ENCODE measurements around the gene PARD3B.

PARD3B gene

DNA sequence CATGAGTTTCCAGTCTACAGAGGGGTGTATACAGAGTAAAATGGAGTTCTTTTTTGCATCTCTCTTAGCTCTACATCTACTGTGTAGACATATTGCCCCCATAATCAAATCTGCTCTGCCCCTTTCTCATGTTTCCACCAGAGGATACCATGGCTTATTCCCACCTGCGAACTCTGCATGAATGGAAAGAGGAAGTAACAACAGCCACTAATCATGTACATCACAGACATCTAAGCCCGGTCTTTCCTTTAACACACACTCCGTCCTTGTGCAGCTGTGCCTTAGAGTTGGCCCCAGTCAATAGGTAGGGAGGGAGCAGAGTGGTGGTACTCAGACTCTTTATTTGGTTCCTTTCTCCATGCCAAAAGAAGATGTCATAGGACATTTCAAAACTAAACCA is 989.7 kb downstream of the PARD3B start:
- in situ Hi-C loops (cut with MboI; ENCODE audit: low sequenced_read_pairs) = no loop called here
- Histone ChIP-seq H3K9me3 (no peaks in the 10 kb centered on the region), H3K27me3 (ENCODE audit: low read depth) (peaks cover 4% of the 10 kb centered on the region), H3K36me3 (replicated peaks) (no peaks in the 10 kb centered on the region), H3K4me3 (no peak overlapping the region), H3K4me1 (no peaks in the 10 kb centered on the region)
- no peak for DNase-seq (ENCODE audit: low spot score in 2 of 2)

DNA sequence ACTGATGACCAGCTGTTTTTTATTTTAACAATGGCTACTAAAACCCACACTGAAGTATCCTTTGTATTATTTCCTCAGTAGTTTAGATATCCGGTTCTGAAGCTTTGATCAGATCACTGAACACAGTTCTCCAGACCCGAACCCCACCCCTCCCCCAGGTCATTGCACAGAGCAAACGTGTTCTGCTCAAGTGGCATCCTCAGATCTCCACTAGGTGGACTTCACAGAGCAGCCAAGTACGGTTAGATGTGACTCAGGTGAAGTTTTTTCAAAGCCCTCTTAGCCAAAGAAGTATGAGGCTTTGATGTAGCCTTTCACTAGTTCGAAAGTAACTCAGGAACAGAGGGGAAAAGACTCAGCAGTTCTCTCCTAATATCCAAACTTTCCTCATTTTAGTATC is 994.3 kb downstream of the PARD3B start:
- no peaks in the 10 kb centered on the region for H3K9me3 ChIP-seq
- H3K36me3 ChIP-seq (replicated peaks) = no peaks in the 10 kb centered on the region
- no peaks in the 10 kb centered on the region for H3K27me3 ChIP-seq (ENCODE audit: low read depth)
- DNase-seq (ENCODE audit: low spot score in 2 of 2) = no peak
- in situ Hi-C loops (cut with MboI; ENCODE audit: low sequenced_read_pairs) = no loop called here
- H3K4me1 ChIP-seq = no peaks in the 10 kb centered on the region
- H3K4me3 ChIP-seq = no peak overlapping the region

DNA sequence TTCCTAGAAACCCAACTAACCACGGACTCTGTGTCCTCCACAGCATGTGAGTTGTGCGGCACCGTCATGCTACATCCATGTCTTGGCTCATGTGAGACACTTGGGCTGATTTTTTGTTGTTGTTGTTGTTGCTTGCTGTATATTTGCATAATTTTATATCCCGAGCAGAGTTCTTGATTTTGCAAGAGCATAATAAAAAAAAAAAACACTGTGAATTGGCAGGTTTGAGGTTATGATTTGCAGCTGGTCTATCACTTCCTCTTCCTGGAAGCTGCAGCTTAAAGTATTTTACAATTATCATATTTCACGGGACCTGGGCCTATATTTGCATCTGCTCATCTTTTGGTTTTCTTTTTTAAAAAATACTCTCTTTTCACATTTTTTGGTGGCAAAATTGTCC is 994.8 kb downstream of the PARD3B start:
- H3K4me3 ChIP-seq = no peak overlapping the region
- DNase-seq (ENCODE audit: low spot score in 2 of 2) = no peak
- no peaks in the 10 kb centered on the region; the same call in 1 of the 2 replicates for H3K27me3 ChIP-seq (ENCODE audit: low read depth)
- in situ Hi-C loops (cut with MboI; ENCODE audit: low sequenced_read_pairs) = no loop called here
- H3K4me1 ChIP-seq = no peaks in the 10 kb centered on the region
- no peaks in the 10 kb centered on the region for H3K36me3 ChIP-seq (replicated peaks)
- H3K9me3 ChIP-seq = no peaks in the 10 kb centered on the region

DNA sequence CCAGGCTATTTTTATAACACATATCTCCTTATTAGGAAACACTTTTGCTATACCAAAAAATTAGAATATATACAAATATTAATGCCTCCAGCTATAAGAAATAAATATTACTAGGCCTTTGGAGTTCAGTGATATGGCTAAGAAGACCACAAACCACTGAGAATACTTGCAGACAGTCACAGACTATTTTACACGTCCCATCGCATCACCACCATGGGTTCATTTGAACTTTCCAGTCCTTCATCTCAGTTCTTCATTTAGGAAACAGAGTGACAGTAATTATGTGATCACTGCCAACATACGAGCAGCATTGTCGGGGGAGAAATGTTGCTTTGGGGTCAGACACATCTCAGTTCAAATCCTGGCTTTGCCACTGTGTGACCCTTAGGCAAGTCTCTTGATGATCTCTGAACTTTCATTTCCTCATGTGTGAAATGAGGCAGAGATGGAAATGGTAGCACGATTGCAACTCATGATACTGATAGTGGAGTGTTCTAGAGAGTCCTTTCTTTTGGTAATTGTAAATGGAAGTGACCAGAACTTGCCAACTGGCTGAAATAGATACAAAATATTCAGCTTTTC is 998.1 kb downstream of the PARD3B start:
- H3K4me1 ChIP-seq = no peaks in the 10 kb centered on the region

DNA sequence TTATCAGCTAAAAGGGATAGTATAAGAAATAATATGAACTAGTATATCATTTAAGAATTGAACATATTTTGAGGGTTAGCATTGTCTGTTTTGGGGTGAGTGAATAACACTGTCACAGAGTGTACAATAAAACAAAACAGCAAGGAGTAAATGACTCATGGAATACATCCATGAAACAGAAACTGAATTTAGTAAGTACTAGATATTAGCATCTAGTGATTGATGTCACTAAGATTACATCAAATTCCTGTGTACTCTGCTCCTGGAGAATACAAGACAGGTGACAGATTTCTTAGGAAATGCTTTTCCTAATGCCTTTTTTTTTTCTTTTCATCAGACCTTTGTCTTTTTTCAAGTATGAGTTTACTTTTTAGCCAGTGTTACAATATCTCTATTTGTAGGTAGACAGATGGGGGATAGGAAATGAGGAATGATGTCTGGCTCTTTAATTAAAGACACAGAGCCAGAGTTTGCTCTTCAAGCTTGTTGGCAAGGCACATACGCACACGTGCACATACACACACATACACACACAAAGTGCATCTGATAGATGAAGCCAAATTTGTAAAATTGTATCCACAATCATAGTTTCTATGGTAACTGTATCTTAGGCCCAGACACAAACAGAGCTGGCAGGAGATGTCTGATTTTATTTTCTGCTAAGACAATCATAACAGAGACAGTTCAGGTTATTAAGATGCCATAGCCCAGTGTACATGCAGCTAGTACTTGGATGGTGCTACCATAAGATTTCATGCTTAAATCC is 998.8 kb downstream of the PARD3B start:
- no peak for DNase-seq (ENCODE audit: low spot score in 2 of 2)
- Histone ChIP-seq H3K36me3 (replicated peaks) (no peaks in the 10 kb centered on the region), H3K9me3 (no peaks in the 10 kb centered on the region), H3K4me3 (no peak overlapping the region), H3K27me3 (ENCODE audit: low read depth) (peaks cover 18% of the 10 kb centered on the region), H3K4me1 (no peaks in the 10 kb centered on the region)
- in situ Hi-C loops (cut with MboI; ENCODE audit: low sequenced_read_pairs) = no loop called here

More for the DNA sequence above, 998.1 kb downstream of the PARD3B start:
- Histone ChIP-seq H3K4me3 (no peak overlapping the region), H3K9me3 (no peaks in the 10 kb centered on the region), H3K27me3 (ENCODE audit: low read depth) (peaks cover 18% of the 10 kb centered on the region), H3K36me3 (replicated peaks) (no peaks in the 10 kb centered on the region)
- in situ Hi-C loops (cut with MboI; ENCODE audit: low sequenced_read_pairs) = no loop called here
- no peak for DNase-seq (ENCODE audit: low spot score in 2 of 2)

DNA sequence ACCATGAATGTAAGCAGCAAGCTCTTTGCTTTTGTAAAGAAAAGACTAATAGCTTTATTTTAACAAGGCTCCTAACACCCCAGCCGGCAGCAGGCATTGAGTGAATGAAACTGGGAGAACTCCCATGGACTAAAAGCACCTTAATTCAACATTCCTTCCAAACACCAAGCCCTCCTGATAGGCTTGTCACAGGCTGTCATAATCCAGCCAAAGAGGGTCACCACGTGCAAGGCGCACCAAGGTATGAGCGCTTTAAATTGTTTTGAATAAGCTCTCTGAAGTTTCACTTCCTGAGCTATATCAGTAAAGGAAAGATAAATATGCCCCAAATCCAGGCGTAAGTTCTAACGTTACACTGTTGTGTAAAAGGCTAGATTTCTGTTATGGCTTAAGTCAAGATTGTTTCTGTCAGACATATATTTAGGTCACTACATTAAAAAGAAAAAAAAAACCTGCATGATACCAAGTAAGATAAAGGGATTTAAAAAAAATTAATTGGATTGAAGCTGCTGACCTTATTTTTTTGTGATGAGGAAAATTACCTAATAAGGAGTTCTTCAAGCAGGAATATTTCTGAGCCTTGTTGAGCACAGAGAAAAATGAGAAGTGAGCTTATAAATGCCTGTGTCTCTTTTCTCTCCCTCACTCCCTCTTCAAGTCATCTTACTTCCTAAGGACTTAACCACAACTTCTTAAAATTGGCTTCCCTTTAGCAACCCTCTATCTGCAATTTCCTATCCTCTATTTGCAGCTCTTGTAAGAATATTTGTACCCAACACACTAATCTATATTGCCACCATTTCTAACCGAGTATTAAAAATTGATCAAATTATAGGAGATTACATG is 1000.9 kb downstream of the PARD3B start:
- in situ Hi-C loops (cut with MboI; ENCODE audit: low sequenced_read_pairs) = no loop called here
- no peak for DNase-seq (ENCODE audit: low spot score in 2 of 2)
- H3K9me3 ChIP-seq = no peaks in the 10 kb centered on the region
- no peaks in the 10 kb centered on the region for H3K36me3 ChIP-seq (replicated peaks)
- H3K4me3 ChIP-seq = no peak overlapping the region
- no peaks in the 10 kb centered on the region for H3K4me1 ChIP-seq
- H3K27me3 ChIP-seq (ENCODE audit: low read depth) = peaks cover 18% of the 10 kb centered on the region

DNA sequence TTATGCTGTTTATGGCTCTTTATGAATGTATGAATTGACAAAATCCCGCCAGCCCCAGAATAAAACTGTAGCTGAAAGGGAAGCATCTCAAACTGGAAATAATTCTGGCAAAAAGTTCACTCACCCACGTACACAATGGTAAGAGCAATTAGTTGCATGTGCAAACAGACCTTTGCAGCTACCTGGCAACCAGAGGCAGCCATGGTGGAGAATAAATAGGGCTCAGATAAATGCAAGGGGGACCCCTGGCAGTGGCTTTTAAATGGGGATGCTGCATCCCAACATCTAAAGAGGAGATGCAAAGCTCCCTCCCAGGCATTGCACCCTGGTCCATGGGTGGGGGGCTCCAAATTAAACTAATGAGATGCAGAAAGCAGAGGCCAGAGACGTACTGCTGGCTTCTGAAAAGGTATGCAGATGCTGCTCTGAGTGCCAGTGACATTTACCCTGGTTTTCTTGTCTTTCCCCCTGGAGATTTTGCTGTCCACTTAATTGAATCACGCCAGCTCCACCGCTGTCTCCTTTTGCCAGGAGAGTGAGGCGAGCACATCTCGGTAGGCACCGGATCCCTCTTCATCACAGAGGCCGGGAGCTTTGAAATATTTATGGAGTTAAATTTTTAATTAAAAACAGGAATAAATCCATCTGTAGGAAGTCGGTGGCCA is 1010.4 kb downstream of the PARD3B start:
- peaks cover 15% of the 10 kb centered on the region for H3K27me3 ChIP-seq (ENCODE audit: low read depth)
- H3K4me1 ChIP-seq = peaks cover 7% of the 10 kb centered on the region; the same call in 1 of the 2 replicates
- no peaks in the 10 kb centered on the region for H3K36me3 ChIP-seq (replicated peaks)
- DNase-seq (ENCODE audit: low spot score in 2 of 2) = no peak
- no peaks in the 10 kb centered on the region for H3K9me3 ChIP-seq
- in situ Hi-C loops (cut with MboI; ENCODE audit: low sequenced_read_pairs) = no loop called here
- H3K4me3 ChIP-seq = no peak overlapping the region

DNA sequence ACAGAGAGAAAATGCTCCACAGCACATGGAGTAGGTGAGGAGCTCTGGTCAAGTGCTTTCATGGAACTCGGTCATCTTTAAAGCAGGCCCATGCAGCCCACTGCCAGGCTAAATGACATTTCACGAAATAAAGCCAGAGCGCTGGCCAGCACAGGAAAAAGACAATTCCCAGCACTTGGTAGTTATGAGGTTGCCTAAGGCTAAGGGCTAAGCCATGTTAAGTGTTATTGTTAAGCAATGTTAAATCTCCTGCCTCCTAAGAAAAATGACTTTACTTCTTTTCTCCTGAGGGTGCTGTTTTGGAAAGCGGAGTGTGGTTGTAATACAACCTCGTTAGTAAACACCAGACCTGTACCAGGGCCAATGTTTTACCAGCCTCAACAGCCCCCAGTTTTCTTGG is 1011.1 kb downstream of the PARD3B start:
- no peaks in the 10 kb centered on the region for H3K36me3 ChIP-seq (replicated peaks)
- no peak overlapping the region for H3K4me3 ChIP-seq
- peak; percentile 34 to 52 for DNase-seq (ENCODE audit: low spot score in 2 of 2)
- no peaks in the 10 kb centered on the region for H3K9me3 ChIP-seq
- H3K4me1 ChIP-seq = peaks cover 7% of the 10 kb centered on the region; the same call in 1 of the 2 replicates
- in situ Hi-C loops (cut with MboI; ENCODE audit: low sequenced_read_pairs) = no loop called here
- H3K27me3 ChIP-seq (ENCODE audit: low read depth) = peaks cover 15% of the 10 kb centered on the region

DNA sequence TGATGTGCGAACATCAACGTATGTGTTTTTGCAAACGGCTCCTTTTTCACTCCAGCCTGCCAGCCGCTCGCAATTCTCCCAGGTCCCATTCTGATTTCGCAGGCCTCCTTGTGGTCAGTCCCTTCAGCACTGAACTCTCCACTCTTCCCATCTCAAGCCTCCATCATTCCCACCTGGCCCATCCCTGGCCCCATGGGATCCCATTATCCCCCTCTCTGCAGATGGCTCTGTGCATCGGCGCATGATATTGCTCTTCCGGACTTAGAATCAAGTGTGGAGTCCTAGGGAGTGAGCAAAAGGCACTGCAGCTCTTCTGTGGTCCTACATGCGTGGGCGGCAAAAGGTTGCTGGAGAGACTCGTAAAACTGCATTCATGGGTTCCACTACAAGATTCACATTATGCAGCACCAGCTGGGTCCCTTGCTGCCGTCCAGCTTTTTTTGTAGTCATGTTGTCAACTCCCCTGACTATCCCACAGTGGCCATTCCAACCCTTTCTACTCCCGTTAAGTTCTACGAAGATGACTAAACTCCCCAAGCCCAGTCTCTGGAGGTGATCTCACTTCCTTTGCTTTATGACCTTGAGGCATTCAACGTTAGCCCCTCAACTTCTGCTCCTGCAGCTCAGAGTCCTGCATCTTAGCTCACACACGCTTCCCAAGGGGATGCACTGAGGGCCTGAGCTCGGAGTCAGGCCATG is 1011.7 kb downstream of the PARD3B start:
- Histone ChIP-seq H3K27me3 (ENCODE audit: low read depth) (peaks cover 10% of the 10 kb centered on the region), H3K9me3 (no peaks in the 10 kb centered on the region), H3K36me3 (replicated peaks) (no peaks in the 10 kb centered on the region), H3K4me1 (peaks cover 7% of the 10 kb centered on the region; the same call in 1 of the 2 replicates), H3K4me3 (no peak overlapping the region)
- DNase-seq (ENCODE audit: low spot score in 2 of 2) = no peak
- in situ Hi-C loops (cut with MboI; ENCODE audit: low sequenced_read_pairs) = no loop called here

DNA sequence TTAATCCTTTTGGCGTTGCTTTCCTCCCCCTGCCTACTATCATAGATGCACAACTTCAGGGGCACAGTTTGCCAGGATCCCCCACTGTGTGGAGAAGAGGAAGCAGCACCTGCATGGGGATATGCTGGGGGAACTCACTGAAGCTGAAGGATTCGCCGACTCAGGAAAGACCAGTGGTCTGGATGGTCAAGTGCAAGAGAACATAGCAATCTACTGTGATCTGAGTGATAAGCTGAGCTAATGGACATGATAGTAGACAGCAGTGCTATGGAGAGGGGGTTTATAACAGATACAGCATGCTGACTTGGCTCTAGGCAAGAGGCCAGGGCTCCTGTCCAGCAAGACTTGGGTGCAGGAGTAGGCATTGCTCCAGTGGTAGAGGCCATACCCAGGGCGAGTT is 1012.6 kb downstream of the PARD3B start:
- Histone ChIP-seq H3K27me3 (ENCODE audit: low read depth) (peaks cover 7% of the 10 kb centered on the region), H3K4me3 (no peak overlapping the region), H3K36me3 (replicated peaks) (no peaks in the 10 kb centered on the region), H3K9me3 (no peaks in the 10 kb centered on the region), H3K4me1 (peaks cover 7% of the 10 kb centered on the region; the same call in 1 of the 2 replicates)
- DNase-seq (ENCODE audit: low spot score in 2 of 2) = no peak
- in situ Hi-C loops (cut with MboI; ENCODE audit: low sequenced_read_pairs) = no loop called here

DNA sequence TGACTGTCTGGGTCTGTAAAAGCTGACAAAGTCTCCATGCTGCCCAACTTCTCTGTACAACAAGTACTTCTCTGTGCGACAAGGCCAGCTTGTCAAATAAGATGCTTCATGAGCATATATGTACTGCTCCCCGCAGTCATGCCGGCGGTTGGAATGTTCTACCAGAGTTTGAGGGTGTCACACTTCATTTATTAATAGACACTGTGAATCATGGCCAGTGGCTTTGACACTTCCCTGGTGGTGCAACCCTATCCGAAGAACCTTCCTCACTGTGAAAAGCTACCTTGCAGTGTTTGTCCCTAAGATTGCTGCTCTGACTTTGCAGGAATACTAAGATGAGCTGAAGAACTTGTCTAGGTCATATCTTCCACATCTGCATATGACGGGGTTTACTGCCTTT is 1016.2 kb downstream of the PARD3B start:
- Histone ChIP-seq H3K36me3 (replicated peaks) (no peaks in the 10 kb centered on the region), H3K9me3 (no peaks in the 10 kb centered on the region), H3K4me1 (peaks cover 3% of the 10 kb centered on the region; the same call in 1 of the 2 replicates), H3K4me3 (no peak overlapping the region), H3K27me3 (ENCODE audit: low read depth) (peaks cover 2% of the 10 kb centered on the region; the same call in 1 of the 2 replicates)
- DNase-seq (ENCODE audit: low spot score in 2 of 2) = no peak
- in situ Hi-C loops (cut with MboI; ENCODE audit: low sequenced_read_pairs) = no loop called here

DNA sequence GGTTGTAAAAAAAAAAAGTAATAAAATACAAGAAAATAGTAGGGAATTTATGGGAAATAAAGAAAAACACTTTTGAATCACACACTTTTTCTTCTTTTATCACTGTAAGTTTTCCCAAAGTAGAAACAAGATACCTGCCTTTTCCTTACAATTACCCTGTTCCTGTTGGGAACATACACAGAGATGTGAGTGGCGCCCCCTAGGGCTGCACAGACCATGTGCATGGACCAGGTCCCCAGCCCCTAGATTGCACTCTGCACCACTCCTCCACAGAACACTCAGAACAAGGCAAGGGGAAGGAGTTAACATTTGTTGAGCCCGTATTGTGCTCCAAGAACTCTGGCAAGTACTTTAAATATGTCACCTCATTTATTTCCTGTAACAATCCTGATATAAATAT is 1018.4 kb downstream of the PARD3B start:
- Histone ChIP-seq H3K9me3 (no peaks in the 10 kb centered on the region), H3K27me3 (ENCODE audit: low read depth) (peaks cover 2% of the 10 kb centered on the region; the same call in 1 of the 2 replicates), H3K4me1 (no peaks in the 10 kb centered on the region), H3K36me3 (replicated peaks) (no peaks in the 10 kb centered on the region), H3K4me3 (no peak overlapping the region)
- in situ Hi-C loops (cut with MboI; ENCODE audit: low sequenced_read_pairs) = no loop called here
- DNase-seq (ENCODE audit: low spot score in 2 of 2) = peak in 1 of 2 experiments; percentile 75

Measured in HAP-1 (cell line).